Uterus (tissue), 4 donors: ENCODE measurements around the gene PHOX2B. TPM values are rescaled to one million over a fixed set of nuclear protein-coding genes. Genes with fewer than 3 reads are reported as not detected.

Experiments used
- DNase-seq, 2 donors: peaks; one replicate each; pipeline ENCODE4 v3.0.0-alpha.2; 2019 to 2020
- H3K27ac ChIP-seq, 2 donors: fragments of 200-600 bp; sonication (generic); 1 replicate in 1 of 2; 2 replicates in 1 of 2; pipeline ENCODE4 v1.5.1; 2016 to 2018
- H3K27me3 ChIP-seq, 2 donors: fragments of 200-600 bp; sonication (generic); one replicate each; pipeline ENCODE4 v1.5.1; 2018 to 2019; ENCODE audit warnings: control low read depth in 1 of 2
- H3K36me3 ChIP-seq, 2 donors: fragments of 200-600 bp; sonication (generic); one replicate each; pipeline ENCODE4 v1.5.1; 2019; ENCODE audit warnings: control low read depth in 1 of 2
- H3K4me1 ChIP-seq, 2 donors: fragments of 200-600 bp; sonication (generic); one replicate each; pipeline ENCODE4 v1.5.1; 2018 to 2019; ENCODE audit warnings: control low read depth in 1 of 2
- H3K4me3 ChIP-seq, 2 donors: fragments of 200-600 bp; sonication (generic); 1 replicate in 1 of 2; 2 replicates in 1 of 2; pipeline ENCODE4 v1.5.1; 2018 to 2019; ENCODE audit warnings: mild to moderate bottlenecking in 1 of 2
- H3K9me3 ChIP-seq, 2 donors: fragments of 200-600 bp; sonication (generic); one replicate each; pipeline ENCODE4 v1.5.1; 2019; ENCODE audit warnings: control low read depth in 1 of 2
- POLR2A ChIP-seq, 2 donors: fragments of 450-650 bp; IDR thresholded peaks; one replicate each; pipeline ENCODE4 v1.6.1; 2016; ENCODE audit warnings: antibody characterized with exemption in 2 of 2, mild to moderate bottlenecking in 1 of 2, moderate library complexity in 1 of 2
- intact Hi-C: fragments of 100-400 bp; cut with DNase I; formaldehyde crosslinking; loops from one replicate; pipeline ENCODE4 v1.15.1; 2023; ENCODE audit warnings: low total_unique reads
- total RNA-seq, 4 donors: library from RNA; depleted of rRNA in 3 of 4; stranded (reverse); fragments of >200 nt in 3 of 4; gene quantifications; one replicate each; pipeline versions ENCODE4 v1.1.0 to v1.2.4, GENCODE V29; 2014 to 2023
- TF ChIP-seq, protein P1 (sequence below), 4 experiments: fragments of 200-600 bp in 2 of 4; fragments of 450-650 bp in 2 of 4; sonication (generic) in 2 of 4; IDR thresholded peaks; one replicate each; pipeline ENCODE4 v1.5.1; 2016 to 2019; ENCODE audit warnings: antibody characterized with exemption in 4 of 4, mild to moderate bottlenecking in 2 of 4, moderate library complexity in 1 of 4
- donor health status: DM: yes; HTN: yes; CAD: no.

Gene PHOX2B
- not detected for total RNA-seq

DNA sequence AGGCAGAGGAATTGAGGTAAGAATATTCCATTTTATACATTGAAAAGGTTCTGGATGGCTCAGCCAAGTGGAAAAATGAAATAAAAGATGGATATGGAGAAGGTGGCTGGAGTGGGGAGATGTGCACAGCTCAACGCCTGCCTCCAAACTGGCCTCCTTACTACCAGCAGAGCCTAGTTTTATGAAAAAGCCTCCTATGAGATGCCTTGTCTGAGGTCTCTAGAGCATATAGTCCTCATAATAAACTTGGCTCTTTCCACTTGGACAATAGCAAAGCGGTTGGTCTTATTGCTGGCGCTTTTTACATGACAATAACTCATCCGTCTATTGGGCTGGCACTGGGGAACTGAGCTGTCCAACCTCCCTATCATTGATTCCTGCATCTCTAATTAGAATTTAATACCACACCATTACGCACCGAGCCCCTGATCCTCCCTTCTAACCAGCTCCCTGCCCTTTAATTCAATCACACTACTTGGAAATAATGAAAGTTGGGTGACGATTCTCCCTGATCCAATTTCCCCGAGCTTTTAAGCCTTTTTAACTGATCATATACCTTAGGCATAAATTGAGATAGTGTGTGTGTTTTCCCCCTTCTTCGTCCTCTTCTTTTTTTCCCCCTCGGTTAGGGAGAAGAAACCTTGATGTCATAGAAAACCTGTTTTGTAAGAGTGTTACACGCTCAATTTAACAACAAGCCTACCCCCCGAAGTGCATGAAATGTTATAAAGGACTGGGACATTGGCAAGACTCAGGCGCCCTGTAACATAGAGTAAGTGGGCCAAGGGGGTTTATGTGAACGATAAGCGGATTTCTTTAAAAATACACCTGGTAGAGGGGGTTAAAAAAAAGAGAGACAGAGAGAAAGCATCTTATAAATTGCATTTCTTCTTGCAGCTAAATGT lies at the start of gene PHOX2B:
Gene PHOX2B (minus strand): TSS at position 155 of the 905 bp plus-strand sequence. CDS start 115 bp downstream, at position 40.
- Histone ChIP-seq H3K9me3 (no peaks in the 10 kb centered on the region), H3K36me3 (no peaks in the 10 kb centered on the region), H3K4me1 (no peaks in the 10 kb centered on the region), H3K27me3 (peaks cover 4 to 68% of the 10 kb centered on the region in 2 donors), H3K27ac (no peak within 1 kb of the TSS), H3K4me3 (no peak within 1 kb of the TSS)
- intact Hi-C loops: no loop called here
- DNase-seq: no peak
- TF ChIP-seq, protein P1, sequence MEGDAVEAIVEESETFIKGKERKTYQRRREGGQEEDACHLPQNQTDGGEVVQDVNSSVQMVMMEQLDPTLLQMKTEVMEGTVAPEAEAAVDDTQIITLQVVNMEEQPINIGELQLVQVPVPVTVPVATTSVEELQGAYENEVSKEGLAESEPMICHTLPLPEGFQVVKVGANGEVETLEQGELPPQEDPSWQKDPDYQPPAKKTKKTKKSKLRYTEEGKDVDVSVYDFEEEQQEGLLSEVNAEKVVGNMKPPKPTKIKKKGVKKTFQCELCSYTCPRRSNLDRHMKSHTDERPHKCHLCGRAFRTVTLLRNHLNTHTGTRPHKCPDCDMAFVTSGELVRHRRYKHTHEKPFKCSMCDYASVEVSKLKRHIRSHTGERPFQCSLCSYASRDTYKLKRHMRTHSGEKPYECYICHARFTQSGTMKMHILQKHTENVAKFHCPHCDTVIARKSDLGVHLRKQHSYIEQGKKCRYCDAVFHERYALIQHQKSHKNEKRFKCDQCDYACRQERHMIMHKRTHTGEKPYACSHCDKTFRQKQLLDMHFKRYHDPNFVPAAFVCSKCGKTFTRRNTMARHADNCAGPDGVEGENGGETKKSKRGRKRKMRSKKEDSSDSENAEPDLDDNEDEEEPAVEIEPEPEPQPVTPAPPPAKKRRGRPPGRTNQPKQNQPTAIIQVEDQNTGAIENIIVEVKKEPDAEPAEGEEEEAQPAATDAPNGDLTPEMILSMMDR (IDR thresholded peaks at IDR 0.05): no peak
- no peak for TF ChIP-seq POLR2A (IDR thresholded peaks at IDR 0.05)

DNA sequence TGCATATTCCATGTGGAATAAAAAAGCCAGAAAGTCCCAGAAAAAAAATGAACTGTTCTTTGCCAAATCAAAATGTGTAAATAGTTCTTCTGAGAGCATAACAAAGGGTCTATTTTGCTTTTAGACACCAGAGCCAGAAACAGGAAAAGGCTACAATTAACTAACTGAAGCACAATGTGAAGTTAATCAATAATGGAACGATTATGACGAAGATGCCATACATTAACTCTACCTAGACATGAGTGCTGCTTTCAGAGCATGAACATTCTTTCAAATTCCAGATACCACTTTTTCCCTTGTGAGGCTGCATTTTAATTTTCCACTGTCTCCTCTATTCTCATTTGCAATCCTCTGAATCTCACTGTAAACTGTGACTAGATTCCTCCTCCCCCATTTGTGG lies 48.7 kb upstream of the PHOX2B start:
- H3K4me1 ChIP-seq: no peaks in the 10 kb centered on the region
- DNase-seq: no peak
- intact Hi-C loops: no loop called here
- no peaks in the 10 kb centered on the region for H3K36me3 ChIP-seq
- no peaks in the 10 kb centered on the region for H3K27me3 ChIP-seq
- no peak for TF ChIP-seq POLR2A (IDR thresholded peaks at IDR 0.05)
- TF ChIP-seq, protein P1 (IDR thresholded peaks at IDR 0.05): no peak
- no peaks in the 10 kb centered on the region for H3K9me3 ChIP-seq
- H3K4me3 ChIP-seq: no peak overlapping the region
- no peak overlapping the region for H3K27ac ChIP-seq

DNA sequence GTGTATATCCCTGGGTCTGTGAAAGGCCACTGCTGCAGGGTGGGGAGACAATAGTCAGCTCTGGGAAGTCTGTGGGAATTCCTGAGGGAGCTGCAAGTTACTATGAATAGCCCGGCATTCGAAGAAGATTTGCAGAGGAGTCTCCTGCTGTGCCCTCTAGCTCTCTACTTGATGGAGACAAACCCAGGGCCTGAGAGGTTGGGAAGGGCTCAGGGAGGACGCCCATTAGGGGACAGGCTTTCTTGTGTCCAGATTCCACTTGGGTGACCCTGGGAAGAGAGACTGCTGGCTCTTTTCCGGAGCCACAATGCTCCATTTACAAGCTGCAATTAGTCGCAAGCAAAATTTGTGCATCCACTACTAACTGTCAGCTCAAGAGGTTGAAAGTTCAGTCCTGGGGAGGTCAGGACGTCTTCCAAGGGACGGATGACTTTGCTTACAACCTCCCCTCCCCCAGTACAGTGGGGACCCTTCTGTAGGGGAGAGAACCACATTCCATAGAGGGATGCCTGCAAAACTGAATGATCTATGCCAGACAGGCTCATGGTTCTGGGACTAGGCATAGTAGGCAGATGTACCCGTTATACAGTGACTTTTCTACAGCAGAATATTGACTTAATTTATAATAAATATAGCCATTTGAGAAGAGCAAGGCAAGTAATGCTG lies 48.2 kb upstream of the PHOX2B start:
- Histone ChIP-seq H3K4me3 (no peak overlapping the region), H3K4me1 (no peaks in the 10 kb centered on the region), H3K9me3 (no peaks in the 10 kb centered on the region), H3K36me3 (no peaks in the 10 kb centered on the region), H3K27me3 (no peaks in the 10 kb centered on the region), H3K27ac (no peak overlapping the region)
- no peak for DNase-seq
- TF ChIP-seq, protein P1 (IDR thresholded peaks at IDR 0.05): no peak
- no peak for TF ChIP-seq POLR2A (IDR thresholded peaks at IDR 0.05)
- intact Hi-C loops: no loop called here

DNA sequence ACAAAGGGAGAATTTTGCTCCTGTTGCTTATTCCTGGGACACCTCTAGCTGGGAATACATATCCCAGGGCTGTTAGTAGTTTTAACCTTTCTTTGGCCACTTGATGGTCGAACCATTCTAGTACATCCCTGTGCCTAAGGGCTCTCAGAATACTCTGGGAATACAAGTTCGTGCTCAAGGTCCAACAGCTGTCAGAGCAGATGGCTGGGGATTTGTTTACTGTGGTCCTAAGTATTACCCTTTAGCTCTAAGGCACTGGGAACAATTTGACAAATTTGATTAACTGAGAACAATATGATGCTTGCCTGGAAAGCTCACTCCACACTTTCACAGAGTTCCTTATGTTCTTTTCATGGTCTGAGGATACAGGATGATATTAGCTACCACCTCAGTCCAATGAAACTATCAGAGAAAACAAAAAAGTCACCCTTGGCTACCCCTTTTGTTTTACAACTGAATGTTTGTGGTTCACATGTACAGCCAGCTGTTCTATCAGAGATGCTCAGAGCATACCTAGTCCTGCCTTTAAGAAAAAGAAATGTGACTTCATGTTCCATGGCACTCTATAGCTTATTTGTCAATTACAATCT lies 47.4 kb upstream of the PHOX2B start:
- TF ChIP-seq, protein P1 (IDR thresholded peaks at IDR 0.05): no peak
- no peak for TF ChIP-seq POLR2A (IDR thresholded peaks at IDR 0.05)
- no peak for DNase-seq
- Histone ChIP-seq H3K4me3 (no peak overlapping the region), H3K4me1 (no peaks in the 10 kb centered on the region), H3K27me3 (no peaks in the 10 kb centered on the region), H3K9me3 (no peaks in the 10 kb centered on the region), H3K27ac (no peak overlapping the region), H3K36me3 (no peaks in the 10 kb centered on the region)
- intact Hi-C loops: no loop called here

DNA sequence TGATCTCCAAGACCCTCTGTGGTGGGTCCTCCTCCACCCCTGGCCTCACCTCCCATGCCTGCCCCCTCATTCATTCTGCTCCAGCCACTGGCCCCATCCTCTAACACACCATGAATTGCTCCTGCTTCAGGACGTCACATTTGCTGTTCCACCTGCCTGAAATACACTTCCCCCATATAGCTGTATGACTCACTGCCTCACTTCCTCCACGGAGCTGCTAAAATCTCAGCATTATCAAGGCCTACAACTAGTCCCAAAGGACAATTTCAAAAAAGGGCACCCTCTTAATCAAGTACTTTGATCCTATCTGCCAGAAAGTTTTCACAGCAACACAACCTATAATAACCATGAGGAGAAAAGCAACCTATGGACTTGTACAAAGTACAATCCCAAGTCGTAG lies 43.6 kb upstream of the PHOX2B start:
- Histone ChIP-seq H3K27me3 (no peaks in the 10 kb centered on the region), H3K4me3 (no peak overlapping the region), H3K9me3 (no peaks in the 10 kb centered on the region), H3K4me1 (no peaks in the 10 kb centered on the region), H3K36me3 (no peaks in the 10 kb centered on the region), H3K27ac (no peak overlapping the region)
- no peak for TF ChIP-seq POLR2A (IDR thresholded peaks at IDR 0.05)
- TF ChIP-seq, protein P1 (IDR thresholded peaks at IDR 0.05): no peak
- DNase-seq: no peak
- intact Hi-C loops: no loop called here
